WTC11 (cell line): ENCODE measurements around the gene SLC2A4. TPM values are rescaled to one million over a fixed set of nuclear protein-coding genes. Genes with fewer than 3 reads are reported as not detected.

ENCODE experiments used
- ATAC-seq: fragments of 200-7000 bp; cut with Tn5 transposase; 2 replicates; pipeline ENCODE4 v1.10.0; 2021; ENCODE audit warnings: mild to moderate bottlenecking, moderate library complexity
- CTCF ChIA-PET: fragments of 300-600 bp; sonication (Branson Sonifier 250); formaldehyde crosslinking; loops from one replicate; lab custom pipeline; 2021; ENCODE audit warnings: antibody characterized with exemption; lab: Charles Lee
- POLR2A ChIA-PET: fragments of 350-600 bp; sonication (Branson Sonifier 250); formaldehyde crosslinking; loops from one replicate; lab custom pipeline; 2021; ENCODE audit warnings: antibody characterized with exemption; lab: Charles Lee
- DNase-seq: peaks from one replicate; pipeline ENCODE4 v3.0.0; 2021; ENCODE audit warnings: low spot score
- H3K27ac Mint-ChIP-seq: 2 replicates; pipeline ENCODE4 v1.8.0; 2021; ENCODE audit warnings: mixed read lengths
- H3K27me3 Mint-ChIP-seq: 2 replicates; pipeline ENCODE4 v1.8.0; 2021; ENCODE audit warnings: low read depth, mild to moderate bottlenecking, moderate library complexity, mixed read lengths
- H3K36me3 Mint-ChIP-seq: 2 replicates; pipeline ENCODE4 v1.8.0; 2021; ENCODE audit warnings: mixed read lengths
- H3K4me1 Mint-ChIP-seq: 2 replicates; pipeline ENCODE4 v1.8.0; 2022; ENCODE audit warnings: mixed read lengths
- H3K4me3 Mint-ChIP-seq: 2 replicates; pipeline ENCODE4 v1.8.0; 2021; ENCODE audit warnings: mild to moderate bottlenecking, moderate library complexity, mixed read lengths
- H3K9me3 Mint-ChIP-seq: 2 replicates; pipeline ENCODE4 v1.8.0; 2021; ENCODE audit warnings: mixed read lengths
- ATF6 ChIP-seq: sonication (generic); formaldehyde crosslinking; IDR thresholded peaks from 2 replicates; pipeline ENCODE4 v1.8.1; 2023; ENCODE audit warnings: mild to moderate bottlenecking, missing genetic modification reagents
- CBFB ChIP-seq: sonication (generic); formaldehyde crosslinking; IDR thresholded peaks from 2 replicates; pipeline ENCODE4 v1.8.1; 2022; ENCODE audit warnings: mild to moderate bottlenecking, low read depth, missing genetic modification reagents
- CREB1 ChIP-seq: sonication (generic); formaldehyde crosslinking; IDR thresholded peaks from 2 replicates; pipeline ENCODE4 v1.8.0; 2023; ENCODE audit warnings: mild to moderate bottlenecking, missing genetic modification reagents
- E2F4 ChIP-seq: sonication (generic); formaldehyde crosslinking; IDR thresholded peaks from 2 replicates; pipeline ENCODE4 v1.8.1; 2022; ENCODE audit warnings: low read depth, mild to moderate bottlenecking, moderate library complexity, missing genetic modification reagents, borderline replicate concordance
- E2F5 ChIP-seq: sonication (generic); formaldehyde crosslinking; IDR thresholded peaks from 2 replicates; pipeline ENCODE4 v1.8.1; 2022; ENCODE audit warnings: mild to moderate bottlenecking, moderate library complexity, missing genetic modification reagents
- ETV6 ChIP-seq: sonication (generic); formaldehyde crosslinking; IDR thresholded peaks from 2 replicates; pipeline ENCODE4 v1.8.1; 2022; ENCODE audit warnings: mild to moderate bottlenecking, missing genetic modification reagents
- FOXK1 ChIP-seq: sonication (generic); formaldehyde crosslinking; IDR thresholded peaks from 2 replicates; pipeline ENCODE4 v1.8.0; 2022; ENCODE audit warnings: mild to moderate bottlenecking, moderate library complexity, missing genetic modification reagents
- HMGXB4 ChIP-seq: sonication (generic); formaldehyde crosslinking; IDR thresholded peaks from 2 replicates; pipeline ENCODE4 v1.8.1; 2023; ENCODE audit warnings: mild to moderate bottlenecking, moderate library complexity, missing genetic modification reagents
- NFE2L1 ChIP-seq: sonication (generic); formaldehyde crosslinking; IDR thresholded peaks from 2 replicates; pipeline ENCODE4 v1.8.1; 2023; ENCODE audit warnings: missing genetic modification reagents
- PRRX2 ChIP-seq: fragments of 250-450 bp; sonication (Bioruptor Pico); IDR thresholded peaks from 2 replicates; pipeline ENCODE4 v1.8.0; 2021; ENCODE audit warnings: mild to moderate bottlenecking
- SP1 ChIP-seq: sonication (generic); formaldehyde crosslinking; conservative IDR thresholded peaks from 2 replicates; pipeline ENCODE4 v1.8.1; 2022; ENCODE audit warnings: missing genetic modification reagents
- TP53 ChIP-seq: sonication (generic); formaldehyde crosslinking; IDR thresholded peaks from 2 replicates; pipeline ENCODE4 v1.8.1; 2023; ENCODE audit warnings: mild to moderate bottlenecking, missing genetic modification reagents
- USF2 ChIP-seq: sonication (generic); formaldehyde crosslinking; IDR thresholded peaks from 2 replicates; pipeline ENCODE4 v1.8.1; 2023; ENCODE audit warnings: mild to moderate bottlenecking, missing genetic modification reagents, moderate library complexity
- ZBTB21 ChIP-seq: sonication (generic); formaldehyde crosslinking; IDR thresholded peaks from 2 replicates; pipeline ENCODE4 v1.8.1; 2023; ENCODE audit warnings: mild to moderate bottlenecking, missing genetic modification reagents, borderline replicate concordance
- ZNF232 ChIP-seq: sonication (generic); formaldehyde crosslinking; IDR thresholded peaks from 2 replicates; pipeline ENCODE4 v1.8.0; 2022; ENCODE audit warnings: mild to moderate bottlenecking, missing genetic modification reagents
- ZNF263 ChIP-seq: sonication (generic); formaldehyde crosslinking; IDR thresholded peaks from 2 replicates; pipeline ENCODE4 v1.8.1; 2022; ENCODE audit warnings: low read depth, mild to moderate bottlenecking, moderate library complexity, missing genetic modification reagents
- ZNF281 ChIP-seq: sonication (generic); formaldehyde crosslinking; IDR thresholded peaks from 2 replicates; pipeline ENCODE4 v1.8.0; 2023; ENCODE audit warnings: mild to moderate bottlenecking, missing genetic modification reagents
- ZNF425 ChIP-seq: fragments of 250-450 bp; sonication (Bioruptor Pico); conservative IDR thresholded peaks from 2 replicates; pipeline ENCODE4 v1.9.0; 2021; ENCODE audit warnings: mild to moderate bottlenecking
- total RNA-seq: library from RNA; stranded (reverse); gene quantifications from 3 replicates; pipeline ENCODE4 v1.2.3, GENCODE V29; 2021

SLC2A4 gene
- total RNA-seq, 1 experiment from 2014 or later = 6.4 TPM

GRCh38 chr17:7314719-7315569, 33.4 kb downstream of the SLC2A4 start, which contains the start of gene GPS2:
GPS2 (minus strand) TSS chr17:7315360; CDS start chr17:7315052, 308 bp downstream.
- H3K4me3 Mint-ChIP-seq = peak within 1 kb of the TSS; percentile 75
- peaks cover 50% of the 10 kb centered on the region for H3K36me3 Mint-ChIP-seq
- POLR2A ChIA-PET = interaction anchor here (0.6 to 3.9 kb wide), 5 partner anchors 15 to 245 kb away, joined by 3 to 21 read pairs (median 4); partner anchors contain the start of genes ACADVL, ACAP1, DLG4 and NEURL4
- ATAC-seq (peak; percentile 55), DNase-seq (peak; percentile 92)
- H3K27ac Mint-ChIP-seq = peak within 1 kb of the TSS; percentile 95
- peaks cover 30% of the 10 kb centered on the region for H3K4me1 Mint-ChIP-seq
- no peaks in the 10 kb centered on the region for H3K9me3 Mint-ChIP-seq
- CTCF ChIA-PET = interaction anchor here (0.8 to 3.3 kb wide), 7 partner anchors 15 to 274 kb away, joined by 3 to 19 read pairs (median 6); partner anchors contain the start of genes NEURL4 and SLC2A4
- no peaks in the 10 kb centered on the region for H3K27me3 Mint-ChIP-seq
- no peak for TF ChIP-seq ZNF281
- TF ChIP-seq ETV6 = peak; percentile 48; the same call in 1 of the 2 replicates
- peak; percentile 78; the same call in 1 of the 2 replicates for TF ChIP-seq HMGXB4
- peak; percentile 78; the same call in 1 of the 2 replicates for TF ChIP-seq ZBTB21 (CRISPR knock-in tag)
- TF ChIP-seq E2F5 (CRISPR knock-in tag) = peak; percentile 79; the same call in 1 of the 2 replicates
- TF ChIP-seq TP53 (CRISPR knock-in tag) = 0 out of 2 replicates have a peak, but pooled peaks have one; percentile 72
- peak; percentile 96 for TF ChIP-seq FOXK1 (CRISPR knock-in tag)
- 0 out of 2 replicates have a peak, but pooled peaks have one; percentile 77 for TF ChIP-seq CBFB (CRISPR knock-in tag)
- TF ChIP-seq SP1 (CRISPR knock-in tag) = peak; percentile 92
- TF ChIP-seq CREB1 (CRISPR knock-in tag) = peak; percentile 57
- no peak for TF ChIP-seq ZNF425 (CRISPR knock-in tag)
- no peak for TF ChIP-seq ZNF263 (CRISPR knock-in tag)
- peak; percentile 55; the same call in 1 of the 2 replicates for TF ChIP-seq NFE2L1 (CRISPR knock-in tag)
- TF ChIP-seq ZNF232 (CRISPR knock-in tag) = peak; percentile 76; the same call in 1 of the 2 replicates
- 0 out of 2 replicates have a peak, but pooled peaks have one; percentile 17 for TF ChIP-seq E2F4
- TF ChIP-seq USF2 (CRISPR knock-in tag) = peak; percentile 86
- no peak for TF ChIP-seq PRRX2 (CRISPR knock-in tag)
- TF ChIP-seq ATF6 (CRISPR knock-in tag) = no peak
